ENCODE results near the gene RIMKLA. TPM values are rescaled to one million over a fixed set of nuclear protein-coding genes. Genes with fewer than 3 reads are reported as not detected.
A peak's percentile ranks its signal among the peaks of the same experiment; 100 is the strongest.

The RIMKLA gene
- total RNA-seq, 1 donor, result not detected

DNA sequence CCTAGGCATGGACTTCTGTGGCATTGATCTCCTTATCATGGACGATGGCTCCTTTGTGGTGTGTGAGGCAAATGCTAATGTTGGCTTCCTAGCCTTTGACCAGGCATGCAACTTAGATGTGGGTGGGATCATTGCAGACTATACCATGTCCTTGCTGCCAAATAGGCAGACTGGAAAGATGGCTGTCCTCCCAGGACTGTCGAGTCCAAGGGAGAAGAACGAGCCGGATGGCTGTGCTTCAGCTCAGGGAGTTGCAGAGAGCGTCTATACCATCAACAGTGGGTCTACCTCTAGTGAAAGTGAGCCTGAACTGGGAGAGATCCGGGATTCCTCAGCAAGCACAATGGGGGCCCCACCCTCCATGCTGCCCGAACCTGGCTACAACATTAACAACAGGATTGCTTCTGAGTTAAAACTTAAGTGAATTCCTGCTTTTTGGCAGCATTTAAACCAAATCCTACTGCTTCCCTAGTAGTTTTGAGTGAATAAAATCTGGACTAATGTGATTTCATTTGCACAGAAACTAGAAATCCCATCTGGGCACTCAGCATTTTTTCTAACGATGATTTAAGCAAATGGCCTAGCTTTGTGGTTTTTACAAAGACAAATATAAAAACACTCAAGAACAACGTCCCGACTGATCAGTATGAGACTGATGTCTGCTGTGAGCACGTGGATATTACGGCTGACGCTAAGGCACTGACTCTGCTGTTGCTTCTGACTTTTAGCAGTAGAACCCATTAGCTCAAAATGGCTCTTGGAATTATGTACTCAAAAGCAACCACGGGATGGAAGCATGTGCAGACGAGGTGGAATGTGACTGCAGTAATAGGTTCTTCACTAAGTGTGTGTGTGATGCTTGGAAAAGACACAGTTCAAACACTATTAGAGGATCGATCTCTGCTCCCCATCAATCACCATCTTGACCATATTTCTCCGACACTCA lies 34.2 kb downstream of the RIMKLA start:
- TF ChIP-seq, protein P1, sequence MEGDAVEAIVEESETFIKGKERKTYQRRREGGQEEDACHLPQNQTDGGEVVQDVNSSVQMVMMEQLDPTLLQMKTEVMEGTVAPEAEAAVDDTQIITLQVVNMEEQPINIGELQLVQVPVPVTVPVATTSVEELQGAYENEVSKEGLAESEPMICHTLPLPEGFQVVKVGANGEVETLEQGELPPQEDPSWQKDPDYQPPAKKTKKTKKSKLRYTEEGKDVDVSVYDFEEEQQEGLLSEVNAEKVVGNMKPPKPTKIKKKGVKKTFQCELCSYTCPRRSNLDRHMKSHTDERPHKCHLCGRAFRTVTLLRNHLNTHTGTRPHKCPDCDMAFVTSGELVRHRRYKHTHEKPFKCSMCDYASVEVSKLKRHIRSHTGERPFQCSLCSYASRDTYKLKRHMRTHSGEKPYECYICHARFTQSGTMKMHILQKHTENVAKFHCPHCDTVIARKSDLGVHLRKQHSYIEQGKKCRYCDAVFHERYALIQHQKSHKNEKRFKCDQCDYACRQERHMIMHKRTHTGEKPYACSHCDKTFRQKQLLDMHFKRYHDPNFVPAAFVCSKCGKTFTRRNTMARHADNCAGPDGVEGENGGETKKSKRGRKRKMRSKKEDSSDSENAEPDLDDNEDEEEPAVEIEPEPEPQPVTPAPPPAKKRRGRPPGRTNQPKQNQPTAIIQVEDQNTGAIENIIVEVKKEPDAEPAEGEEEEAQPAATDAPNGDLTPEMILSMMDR (IDR thresholded peaks at IDR 0.05; ENCODE audit: extremely low read depth, low read depth, low read length), result no peak
- H3K4me2 ChIP-seq (ENCODE audit: insufficient read depth, low read length), result no peak overlapping the region
- H3K27ac ChIP-seq (ENCODE audit: low read depth, low read length), result no peak overlapping the region
- H3K27me3 ChIP-seq (ENCODE audit: insufficient read depth, low read length), result peaks cover 27% of the 10 kb centered on the region
- H3K4me3 ChIP-seq (ENCODE audit: insufficient read depth, low read length), result no peak overlapping the region
- no peaks in the 10 kb centered on the region for H3K79me2 ChIP-seq (ENCODE audit: insufficient read depth, low read length)
- H3K36me3 ChIP-seq (ENCODE audit: insufficient read depth, low read length), result no peaks in the 10 kb centered on the region
- no peak overlapping the region for H2AFZ ChIP-seq (ENCODE audit: low read length)
- no peaks in the 10 kb centered on the region for H3K4me1 ChIP-seq (ENCODE audit: insufficient read depth, low read length)
- no peak for DNase-seq (ENCODE audit: insufficient read length, low spot score, missing footprints)
- H3K9me3 ChIP-seq (ENCODE audit: low read depth, low read length), result no peaks in the 10 kb centered on the region
- H4K20me1 ChIP-seq (ENCODE audit: insufficient read depth, low read length), result no peaks in the 10 kb centered on the region

DNA sequence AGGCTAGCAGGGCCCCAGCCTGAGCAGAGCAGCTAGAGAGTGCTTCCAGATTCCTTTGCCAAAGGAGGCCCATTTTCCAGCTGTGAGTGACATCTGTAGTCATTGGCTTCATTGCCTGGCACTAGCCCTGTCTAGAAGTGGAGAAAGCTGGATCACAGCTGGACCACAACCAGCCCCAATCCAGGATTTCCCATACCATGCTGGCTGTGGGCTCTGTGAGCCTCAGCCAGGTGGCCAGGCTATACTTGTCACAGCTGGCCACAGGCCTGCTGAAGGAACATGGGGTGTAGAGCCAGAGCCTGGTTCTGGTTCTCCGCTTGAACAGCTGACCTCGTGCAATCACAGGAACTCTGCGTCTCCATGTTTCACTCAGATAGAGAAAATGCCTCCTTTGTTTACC lies 36.6 kb downstream of the RIMKLA start:
- peaks cover 10% of the 10 kb centered on the region for H3K4me1 ChIP-seq (ENCODE audit: insufficient read depth, low read length)
- H3K36me3 ChIP-seq (ENCODE audit: insufficient read depth, low read length), result no peaks in the 10 kb centered on the region
- no peaks in the 10 kb centered on the region for H4K20me1 ChIP-seq (ENCODE audit: insufficient read depth, low read length)
- peaks cover 37% of the 10 kb centered on the region for H3K27me3 ChIP-seq (ENCODE audit: insufficient read depth, low read length)
- H3K4me3 ChIP-seq (ENCODE audit: insufficient read depth, low read length), result no peak overlapping the region
- DNase-seq (ENCODE audit: insufficient read length, low spot score, missing footprints), result no peak
- H3K79me2 ChIP-seq (ENCODE audit: insufficient read depth, low read length), result no peaks in the 10 kb centered on the region
- no peaks in the 10 kb centered on the region for H3K9me3 ChIP-seq (ENCODE audit: low read depth, low read length)
- TF ChIP-seq, protein P1 (IDR thresholded peaks at IDR 0.05; ENCODE audit: extremely low read depth, low read depth, low read length), result no peak
- H3K4me2 ChIP-seq (ENCODE audit: insufficient read depth, low read length), result no peak overlapping the region
- H3K27ac ChIP-seq (ENCODE audit: low read depth, low read length), result no peak overlapping the region
- H2AFZ ChIP-seq (ENCODE audit: low read length), result no peak overlapping the region

DNA sequence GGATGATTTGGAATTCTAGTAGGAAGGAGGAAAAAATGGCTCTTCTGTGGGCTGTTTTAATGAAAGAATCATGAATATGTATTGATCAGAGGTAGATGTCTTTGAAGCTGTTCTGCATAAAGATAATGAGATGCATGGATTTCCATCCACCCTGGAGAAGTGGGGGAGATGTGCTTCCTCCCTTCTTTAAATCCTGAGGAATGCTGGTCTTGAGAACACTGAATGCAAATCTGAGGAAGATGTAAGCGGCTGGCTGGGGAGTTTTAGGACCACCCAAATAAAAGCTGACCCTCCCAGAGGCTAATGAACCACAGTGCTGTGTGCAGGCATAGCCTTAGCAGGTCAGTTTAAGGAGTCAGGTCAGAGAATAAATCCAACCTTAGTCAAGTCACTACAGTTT lies 37.9 kb downstream of the RIMKLA start:
- peaks cover 41% of the 10 kb centered on the region for H3K27me3 ChIP-seq (ENCODE audit: insufficient read depth, low read length)
- H2AFZ ChIP-seq (ENCODE audit: low read length), result no peak overlapping the region
- no peak overlapping the region for H3K4me3 ChIP-seq (ENCODE audit: insufficient read depth, low read length)
- H3K4me2 ChIP-seq (ENCODE audit: insufficient read depth, low read length), result no peak overlapping the region
- TF ChIP-seq, protein P1 (IDR thresholded peaks at IDR 0.05; ENCODE audit: extremely low read depth, low read depth, low read length), result no peak
- H4K20me1 ChIP-seq (ENCODE audit: insufficient read depth, low read length), result no peaks in the 10 kb centered on the region
- DNase-seq (ENCODE audit: insufficient read length, low spot score, missing footprints), result no peak
- no peaks in the 10 kb centered on the region for H3K79me2 ChIP-seq (ENCODE audit: insufficient read depth, low read length)
- no peaks in the 10 kb centered on the region for H3K9me3 ChIP-seq (ENCODE audit: low read depth, low read length)
- no peaks in the 10 kb centered on the region for H3K36me3 ChIP-seq (ENCODE audit: insufficient read depth, low read length)
- H3K4me1 ChIP-seq (ENCODE audit: insufficient read depth, low read length), result peaks cover 10% of the 10 kb centered on the region
- no peak overlapping the region for H3K27ac ChIP-seq (ENCODE audit: low read depth, low read length)

DNA sequence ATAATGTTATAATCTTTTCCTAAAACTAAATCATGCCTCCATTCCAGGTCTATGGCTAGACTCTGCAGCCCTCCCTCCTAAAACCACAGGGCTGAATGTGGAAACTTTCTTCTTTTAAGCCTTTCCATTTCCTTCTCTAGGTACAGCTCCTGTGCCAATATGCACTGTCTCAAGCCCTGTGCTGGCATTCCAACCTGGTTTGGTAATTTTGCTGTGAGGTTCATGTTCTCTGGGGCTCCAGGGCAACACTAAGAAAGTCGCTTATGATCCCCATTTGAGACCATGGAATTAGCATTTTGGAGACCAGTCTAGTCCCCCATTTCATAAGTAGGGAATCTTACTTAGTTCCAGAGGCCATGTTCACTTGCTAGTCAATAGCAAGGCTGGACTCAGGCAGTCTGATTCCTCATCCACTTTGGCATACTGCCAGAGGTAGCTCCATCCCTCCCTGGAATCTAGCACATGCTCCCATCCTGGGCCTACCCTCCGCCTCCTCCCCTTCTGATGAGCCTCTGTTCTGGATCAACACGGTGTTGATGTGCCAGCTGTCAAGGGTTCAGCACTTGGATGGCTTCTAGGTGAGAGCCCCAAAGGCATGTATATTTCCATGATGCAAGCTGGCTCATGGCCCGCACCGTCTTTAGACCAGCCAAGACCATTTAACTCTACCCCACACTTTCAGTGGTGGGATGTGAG lies 38.7 kb downstream of the RIMKLA start:
- Histone ChIP-seq H3K4me3 (ENCODE audit: insufficient read depth, low read length) (no peak overlapping the region), H3K27me3 (ENCODE audit: insufficient read depth, low read length) (peaks cover 36% of the 10 kb centered on the region), H3K36me3 (ENCODE audit: insufficient read depth, low read length) (no peaks in the 10 kb centered on the region), H2AFZ (ENCODE audit: low read length) (no peak overlapping the region), H4K20me1 (ENCODE audit: insufficient read depth, low read length) (no peaks in the 10 kb centered on the region), H3K4me2 (ENCODE audit: insufficient read depth, low read length) (no peak overlapping the region), H3K9me3 (ENCODE audit: low read depth, low read length) (no peaks in the 10 kb centered on the region), H3K4me1 (ENCODE audit: insufficient read depth, low read length) (peaks cover 14% of the 10 kb centered on the region), H3K27ac (ENCODE audit: low read depth, low read length) (no peak overlapping the region), H3K79me2 (ENCODE audit: insufficient read depth, low read length) (no peaks in the 10 kb centered on the region)
- TF ChIP-seq, protein P1 (IDR thresholded peaks at IDR 0.05; ENCODE audit: extremely low read depth, low read depth, low read length), result no peak
- peak; percentile 74 for DNase-seq (ENCODE audit: insufficient read length, low spot score, missing footprints)
